B cell (primary cell): ENCODE measurements around the gene CNN1. TPM values are rescaled to one million over a fixed set of nuclear protein-coding genes. Genes with fewer than 3 reads are reported as not detected.
A peak's percentile ranks its signal among the peaks of the same experiment; 100 is the strongest.
"Not testable (repeated sequence)": the region's sequence is repeated elsewhere in the genome, so short reads cannot be mapped to it uniquely, and the experiment has no call there.

ENCODE experiments used
- ATAC-seq: fragments of 200-7000 bp; cut with Tn5 transposase; one replicate; pipeline ENCODE4 v1.10.0; 2021; ENCODE audit warnings: low read depth, mild to moderate bottlenecking, moderate number of reproducible peaks, moderate library complexity
- CTCF ChIA-PET: fragments of 350-600 bp; sonication (Branson Sonifier 250); formaldehyde crosslinking; loops from one replicate; lab custom pipeline; 2021; ENCODE audit warnings: antibody characterized with exemption, inconsistent platforms; lab: Charles Lee
- POLR2A ChIA-PET: fragments of 350-600 bp; sonication (Branson Sonifier 250); formaldehyde crosslinking; loops from one replicate; lab custom pipeline; 2021; ENCODE audit warnings: antibody characterized with exemption; lab: Charles Lee
- DNase-seq: peaks from one replicate; pipeline ENCODE4 v3.0.0; 2013
- H2AFZ ChIP-seq: 2 replicates; pipeline ENCODE4 v1.6.1; 2012; ENCODE audit warnings: mild to moderate bottlenecking, low read depth, low read length; ENCODE audit not compliant: insufficient read depth, poor library complexity, severe bottlenecking
- H3K27ac ChIP-seq, 2 donors: 1 replicate in 1 of 2; 2 replicates in 1 of 2; pipeline ENCODE4 v1.5.1; 2012 to 2013; ENCODE audit warnings: low read length in 2 of 2, mild to moderate bottlenecking in 2 of 2, moderate library complexity in 1 of 2
- H3K27me3 ChIP-seq, 4 experiments: fragments of 200-600 bp in 1 of 4; sonication (generic) in 1 of 4; replicated peaks in 1 of 4; 1 replicate in 2 of 4; 2 replicates in 2 of 4; pipeline versions ENCODE4 v1.6.1 to v1.7.0; 2013 to 2016; ENCODE audit warnings: low read length in 3 of 4, mild to moderate bottlenecking in 2 of 4, mixed read lengths in 1 of 4, moderate library complexity in 1 of 4; ENCODE audit not compliant: insufficient read depth in 4 of 4, control insufficient read depth in 3 of 4; ENCODE audit errors: control extremely low read depth in 1 of 4
- H3K36me3 ChIP-seq, 2 experiments: replicated peaks in 1 of 2; 1 replicate in 1 of 2; 2 replicates in 1 of 2; pipeline versions ENCODE4 v1.6.1 to v1.7.1; 2013; ENCODE audit warnings: low read length in 1 of 2; ENCODE audit not compliant: insufficient read depth in 2 of 2, control insufficient read depth in 1 of 2; ENCODE audit errors: control extremely low read depth in 1 of 2, extremely low read depth in 1 of 2
- H3K4me1 ChIP-seq, 2 donors: fragments of 200-600 bp in 1 of 2; sonication (generic) in 1 of 2; 1 replicate in 1 of 2; 2 replicates in 1 of 2; pipeline versions ENCODE4 v1.5.1 to v1.6.1; 2013 to 2017; ENCODE audit warnings: low read length in 2 of 2; ENCODE audit not compliant: control insufficient read depth in 2 of 2, insufficient read depth in 2 of 2
- H3K4me2 ChIP-seq: replicated peaks from 2 replicates; pipeline ENCODE3; 2012; ENCODE audit warnings: mild to moderate bottlenecking, low read depth, low read length; ENCODE audit not compliant: poor library complexity, severe bottlenecking
- H3K4me3 ChIP-seq, 5 experiments: fragments of 200-600 bp in 1 of 5; sonication (generic) in 1 of 5; 1 replicate in 3 of 5; 2 replicates in 2 of 5; pipeline versions ENCODE4 v1.5.1 to v1.7.0; 2011 to 2016; ENCODE audit warnings: low read length in 4 of 5, mild to moderate bottlenecking in 4 of 5, low read depth in 2 of 5, control low read depth in 1 of 5, moderate library complexity in 1 of 5; ENCODE audit not compliant: insufficient read depth in 1 of 5; ENCODE audit errors: control extremely low read depth in 1 of 5, extremely low read depth in 1 of 5
- H3K79me2 ChIP-seq: fragments of 200-600 bp; sonication (generic); one replicate; pipeline ENCODE4 v1.6.0; 2016; ENCODE audit warnings: low read length; ENCODE audit not compliant: control insufficient read depth, insufficient read depth
- H3K9ac ChIP-seq: fragments of 200-600 bp; sonication (generic); 2 replicates; pipeline ENCODE4 v1.6.1; 2017; ENCODE audit warnings: mild to moderate bottlenecking, low read length, moderate library complexity
- H3K9me3 ChIP-seq, 3 donors: one replicate each; pipeline versions ENCODE4 v1.6.1 to v1.7.1; 2013; ENCODE audit warnings: low read length in 2 of 3; ENCODE audit not compliant: control insufficient read depth in 2 of 3, insufficient read depth in 1 of 3; ENCODE audit errors: control extremely low read depth in 1 of 3
- H4K20me1 ChIP-seq: 2 replicates; pipeline ENCODE4 v1.6.0; 2012; ENCODE audit warnings: mild to moderate bottlenecking, low read length; ENCODE audit not compliant: insufficient read depth, control insufficient read depth, poor library complexity, severe bottlenecking
- H3K27ac Mint-ChIP-seq: one replicate; pipeline ENCODE4 v1.8.0; 2021; ENCODE audit warnings: mixed read lengths
- H3K27me3 Mint-ChIP-seq: one replicate; pipeline ENCODE4 v1.8.0; 2021; ENCODE audit warnings: mixed read lengths
- H3K4me1 Mint-ChIP-seq: one replicate; pipeline ENCODE4 v1.8.0; 2021; ENCODE audit warnings: mixed read lengths
- H3K4me3 Mint-ChIP-seq: one replicate; pipeline ENCODE4 v1.8.0; 2021; ENCODE audit warnings: mixed read lengths
- H3K9me3 Mint-ChIP-seq: one replicate; pipeline ENCODE4 v1.8.0; 2022; ENCODE audit warnings: mixed read lengths; ENCODE audit not compliant: insufficient read depth
- EZH2 ChIP-seq: IDR thresholded peaks from 2 replicates; pipeline ENCODE4 v1.6.1; 2012; ENCODE audit warnings: borderline replicate concordance, low read depth, mild to moderate bottlenecking, moderate library complexity, low read length; ENCODE audit not compliant: insufficient read depth, poor library complexity, severe bottlenecking
- whole genome bisulfite sequencing: methylation state at CpG from one replicate; pipeline ENCODE4 v1.1.5; 2013; ENCODE audit warnings: missing lambda C conversion rate; ENCODE audit not compliant: insufficient coverage; 5-methylcytosine and 5-hydroxymethylcytosine counted together
- intact Hi-C: fragments of 100-400 bp; cut with micrococcal nuclease; formaldehyde crosslinking; loops from one replicate; pipeline ENCODE4 v1.10.0; 2022
- polyA plus RNA-seq: library from polyadenylated mRNA; depleted of rRNA; stranded (reverse); fragments of >200 nt; gene quantifications from 2 replicates; pipeline ENCODE4 v1.2.3, GENCODE V29; 2012
- total RNA-seq, 2 donors: library from RNA; stranded (reverse); fragments of 120-200 nt in 1 of 2; gene quantifications; 1 replicate in 1 of 2; 2 replicates in 1 of 2; pipeline versions ENCODE4 v1.2.3 to v1.2.4, GENCODE V29; 2013 to 2022
- TF ChIP-seq, protein P1 (sequence below): fragments of 200-600 bp; IDR thresholded peaks from one replicate; pipeline ENCODE4 v1.8.0; 2022; ENCODE audit warnings: antibody characterized with exemption, mild to moderate bottlenecking

CNN1 gene
- total and polyA plus RNA-seq, 2 donors (not counting 1 experiment from before 2014, with no cell fraction given), result not detected

DNA sequence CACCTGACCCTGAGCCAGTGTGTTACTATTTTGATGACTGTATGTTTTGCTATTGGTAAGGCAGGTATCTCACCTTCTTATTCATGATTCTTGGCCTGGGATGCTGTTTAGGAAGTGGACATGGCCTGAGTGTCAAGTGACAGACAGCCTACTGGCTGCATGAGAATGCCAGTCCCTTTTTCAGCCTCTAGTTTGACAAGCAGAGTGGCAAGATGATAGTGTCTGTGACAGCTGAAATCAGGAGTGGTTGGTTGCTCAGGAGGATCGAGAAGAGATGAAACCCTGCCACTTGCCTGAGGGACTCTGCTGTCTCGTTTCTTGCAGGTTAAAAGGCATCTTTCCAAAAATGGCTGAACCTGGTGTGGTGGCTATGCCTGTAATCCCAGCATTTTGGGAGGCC, 27.5 kb downstream of the CNN1 start:
- CTCF ChIA-PET, result interaction anchor here (0.7 to 1.4 kb wide), 3 partner anchors 20 to 70 kb away, joined by 5 to 6 read pairs (median 5); no protein-coding TSS in a partner anchor
- Histone ChIP-seq H3K27ac (no peak overlapping the region), H3K36me3 (no peaks in the 10 kb centered on the region), H4K20me1 (no peaks in the 10 kb centered on the region), H3K9ac (no peak overlapping the region), H3K4me1 (peaks cover 49 to 72% of the 10 kb centered on the region in 2 donors), H3K4me2 (no peak overlapping the region), H2AFZ (no peak overlapping the region), H3K79me2 (no peaks in the 10 kb centered on the region), H3K9me3 (no peaks in the 10 kb centered on the region), H3K4me3 (no peak overlapping the region), H3K27me3 (no peaks in the 10 kb centered on the region)
- Mint-ChIP-seq H3K4me1 (peaks cover 62% of the 10 kb centered on the region), H3K9me3 (no peaks in the 10 kb centered on the region), H3K27ac (peak overlapping the region; percentile 98), H3K4me3 (peak overlapping the region; percentile 86), H3K27me3 (no peaks in the 10 kb centered on the region)
- TF ChIP-seq, protein P1, sequence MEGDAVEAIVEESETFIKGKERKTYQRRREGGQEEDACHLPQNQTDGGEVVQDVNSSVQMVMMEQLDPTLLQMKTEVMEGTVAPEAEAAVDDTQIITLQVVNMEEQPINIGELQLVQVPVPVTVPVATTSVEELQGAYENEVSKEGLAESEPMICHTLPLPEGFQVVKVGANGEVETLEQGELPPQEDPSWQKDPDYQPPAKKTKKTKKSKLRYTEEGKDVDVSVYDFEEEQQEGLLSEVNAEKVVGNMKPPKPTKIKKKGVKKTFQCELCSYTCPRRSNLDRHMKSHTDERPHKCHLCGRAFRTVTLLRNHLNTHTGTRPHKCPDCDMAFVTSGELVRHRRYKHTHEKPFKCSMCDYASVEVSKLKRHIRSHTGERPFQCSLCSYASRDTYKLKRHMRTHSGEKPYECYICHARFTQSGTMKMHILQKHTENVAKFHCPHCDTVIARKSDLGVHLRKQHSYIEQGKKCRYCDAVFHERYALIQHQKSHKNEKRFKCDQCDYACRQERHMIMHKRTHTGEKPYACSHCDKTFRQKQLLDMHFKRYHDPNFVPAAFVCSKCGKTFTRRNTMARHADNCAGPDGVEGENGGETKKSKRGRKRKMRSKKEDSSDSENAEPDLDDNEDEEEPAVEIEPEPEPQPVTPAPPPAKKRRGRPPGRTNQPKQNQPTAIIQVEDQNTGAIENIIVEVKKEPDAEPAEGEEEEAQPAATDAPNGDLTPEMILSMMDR, result no peak
- TF ChIP-seq EZH2, result no peak
- DNase-seq, result no peak
- 78% methylated on average over 2 of the region's 2 CpGs for WGBS
- POLR2A ChIA-PET, result interaction anchor here (0.6 to 0.7 kb wide), 2 partner anchors 28 to 234 kb away, joined by 3 to 5 read pairs; no protein-coding TSS in a partner anchor
- no peak for ATAC-seq
- intact Hi-C loops, result no loop called here

DNA sequence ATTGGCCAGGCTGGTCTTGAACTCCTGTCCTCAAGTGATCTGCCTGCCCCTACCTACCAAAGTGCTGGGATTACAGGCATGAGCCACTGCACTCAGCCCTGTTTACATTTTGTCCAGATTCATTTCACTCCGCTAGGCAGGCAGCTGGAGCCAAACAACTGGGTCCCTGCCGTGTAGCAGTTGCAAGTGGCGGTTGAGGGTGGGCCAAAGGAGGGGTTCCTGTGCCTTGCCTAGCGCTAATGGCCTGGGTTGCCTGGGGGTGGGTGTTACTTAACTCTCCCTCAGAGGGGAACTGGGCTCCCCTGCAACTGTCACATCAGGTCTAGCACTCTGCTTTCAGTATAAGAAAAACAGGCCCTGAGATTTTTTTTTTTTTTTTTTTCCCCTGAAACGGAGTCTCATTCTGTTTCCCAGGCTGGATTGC, 31.4 kb downstream of the CNN1 start:
- DNase-seq (peak; percentile 45), ATAC-seq (no peak)
- Histone ChIP-seq H3K4me3 (no peak overlapping the region), H3K9me3 (no peaks in the 10 kb centered on the region), H3K4me2 (no peak overlapping the region), H3K27ac (peak overlapping the region in 1 of 2 donors; percentile 5), H3K79me2 (no peaks in the 10 kb centered on the region), H3K4me1 (peaks cover 47 to 75% of the 10 kb centered on the region in 2 donors), H4K20me1 (no peaks in the 10 kb centered on the region), H3K9ac (no peak overlapping the region), H3K36me3 (peaks cover 0 to 5% of the 10 kb centered on the region in 2 experiments), H2AFZ (no peak overlapping the region), H3K27me3 (no peaks in the 10 kb centered on the region)
- TF ChIP-seq, protein P1, result no peak
- TF ChIP-seq EZH2, result no peak
- no peak overlapping the region for H3K4me3 Mint-ChIP-seq
- no peaks in the 10 kb centered on the region for H3K9me3 Mint-ChIP-seq
- intact Hi-C loops, result no loop called here
- H3K27ac Mint-ChIP-seq, result peak overlapping the region; percentile 85
- ChIA-PET CTCF (interaction anchor here (0.6 to 3.6 kb wide), 2 partner anchors 11 to 1783 kb away, joined by 3 to 61 read pairs; partner anchors contain the start of gene ACP5), POLR2A (interaction anchor here (0.7 kb wide), 3 partner anchors 570 to 1481 kb away, joined by 3 to 5 read pairs (median 5); no protein-coding TSS in a partner anchor)
- H3K4me1 Mint-ChIP-seq, result peaks cover 49% of the 10 kb centered on the region
- H3K27me3 Mint-ChIP-seq, result no peaks in the 10 kb centered on the region
- 25% methylated on average over 4 of the region's 5 CpGs for WGBS

DNA sequence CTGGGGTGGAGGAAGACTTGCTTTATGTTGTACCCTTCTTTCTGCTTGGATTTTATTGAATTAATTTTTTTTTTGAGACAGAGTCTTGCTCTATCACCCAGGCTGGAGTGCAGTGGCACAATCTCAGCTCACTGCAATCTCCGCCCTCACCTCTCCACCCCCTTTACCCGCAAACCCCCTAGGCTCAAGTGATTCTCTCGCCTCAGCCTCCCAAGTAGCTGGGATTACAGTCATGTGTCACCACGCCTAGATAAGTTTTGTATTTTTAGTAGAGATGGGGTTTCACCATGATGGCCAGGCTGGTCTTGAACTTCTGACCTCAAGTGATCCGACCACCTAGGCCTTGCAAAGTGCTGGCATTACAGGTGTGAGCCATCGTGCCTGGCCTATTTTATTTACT, 34.7 kb downstream of the CNN1 start:
- Histone ChIP-seq H3K27ac (peak overlapping the region in 1 of 2 donors; percentile 33), H3K4me1 (peaks cover 48 to 75% of the 10 kb centered on the region in 2 donors), H3K36me3 (peaks cover 0 to 22% of the 10 kb centered on the region in 2 experiments)
- Mint-ChIP-seq H3K4me1 (peaks cover 62% of the 10 kb centered on the region), H3K27ac (peak overlapping the region; percentile 70)
- H2AFZ ChIP-seq, DNase-seq, ATAC-seq, H3K27me3 ChIP-seq, H3K27me3 Mint-ChIP-seq, H3K9me3 ChIP-seq, H3K9me3 Mint-ChIP-seq, H3K79me2 ChIP-seq, H3K4me3 ChIP-seq, H3K9ac ChIP-seq, H3K4me2 ChIP-seq, H4K20me1 ChIP-seq, intact Hi-C loops, H3K4me3 Mint-ChIP-seq: not testable (repeated sequence)
- ChIA-PET CTCF (interaction anchor here (0.7 to 2.2 kb wide), 4 partner anchors 15 to 37 kb away, joined by 4 to 10 read pairs (median 6); no protein-coding TSS in a partner anchor), POLR2A (interaction anchor here (0.6 to 1.2 kb wide), 4 partner anchors 10 to 23 kb away, joined by 3 to 20 read pairs (median 4); no protein-coding TSS in a partner anchor)
- WGBS, result 32% methylated on average over 3 of the region's 6 CpGs
